ENCODE data around the gene ITGB1BP1.

The ITGB1BP1 gene

DNA sequence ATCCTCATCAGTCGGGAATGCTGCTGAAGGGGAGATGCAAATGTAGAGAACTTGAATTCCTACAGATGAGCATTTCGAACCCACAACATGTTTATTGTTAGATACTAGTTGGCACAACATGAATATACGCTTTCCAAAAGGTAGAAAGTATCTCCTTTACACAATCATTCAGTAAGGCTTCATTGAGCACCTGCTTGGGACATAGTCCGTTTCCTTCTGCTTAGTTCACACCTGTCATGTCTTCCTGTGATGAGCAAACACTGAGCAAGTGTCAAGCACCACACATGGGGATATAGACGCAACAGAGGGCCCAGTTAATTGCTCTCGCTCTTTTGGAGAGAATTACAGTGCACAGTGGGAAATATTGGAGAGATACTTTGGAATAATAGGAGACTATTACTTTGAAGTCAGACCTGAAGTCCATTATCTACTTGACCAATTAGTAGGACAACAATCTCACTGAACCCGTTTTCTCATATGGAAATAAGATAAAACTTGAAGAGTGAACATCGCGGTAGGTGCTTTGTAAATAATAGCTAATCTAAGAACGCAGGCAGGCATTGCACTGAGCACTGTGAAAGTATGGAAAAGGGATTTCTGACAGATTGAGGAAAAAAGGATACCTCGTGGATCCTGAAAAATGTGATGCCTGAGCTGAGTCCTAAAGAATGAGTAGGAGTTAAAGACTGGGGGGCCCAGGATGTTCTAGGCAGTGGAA is 1.3 kb upstream of the ITGB1BP1 start:
- no peak for DNase-seq (ENCODE audit: low read depth)

DNA sequence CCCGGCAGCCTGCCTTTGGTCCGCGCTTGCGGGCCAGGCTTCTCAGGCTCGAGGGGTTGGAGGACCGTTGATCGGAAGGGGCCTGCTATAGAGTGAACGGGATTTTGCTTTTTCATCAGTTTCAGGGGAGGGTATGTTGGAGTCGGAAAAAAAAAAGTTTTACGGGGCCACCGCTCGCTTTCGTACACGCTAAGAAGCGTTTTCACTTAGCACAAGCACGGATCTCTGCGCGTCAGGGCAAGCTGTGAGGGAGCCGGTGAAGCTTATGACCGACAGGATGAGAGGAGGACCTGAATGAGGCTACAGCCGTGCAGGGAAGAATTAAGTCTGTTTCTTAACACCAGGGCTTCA is 569 bp upstream of the ITGB1BP1 start:
- no peak for DNase-seq (ENCODE audit: low read depth)

DNA sequence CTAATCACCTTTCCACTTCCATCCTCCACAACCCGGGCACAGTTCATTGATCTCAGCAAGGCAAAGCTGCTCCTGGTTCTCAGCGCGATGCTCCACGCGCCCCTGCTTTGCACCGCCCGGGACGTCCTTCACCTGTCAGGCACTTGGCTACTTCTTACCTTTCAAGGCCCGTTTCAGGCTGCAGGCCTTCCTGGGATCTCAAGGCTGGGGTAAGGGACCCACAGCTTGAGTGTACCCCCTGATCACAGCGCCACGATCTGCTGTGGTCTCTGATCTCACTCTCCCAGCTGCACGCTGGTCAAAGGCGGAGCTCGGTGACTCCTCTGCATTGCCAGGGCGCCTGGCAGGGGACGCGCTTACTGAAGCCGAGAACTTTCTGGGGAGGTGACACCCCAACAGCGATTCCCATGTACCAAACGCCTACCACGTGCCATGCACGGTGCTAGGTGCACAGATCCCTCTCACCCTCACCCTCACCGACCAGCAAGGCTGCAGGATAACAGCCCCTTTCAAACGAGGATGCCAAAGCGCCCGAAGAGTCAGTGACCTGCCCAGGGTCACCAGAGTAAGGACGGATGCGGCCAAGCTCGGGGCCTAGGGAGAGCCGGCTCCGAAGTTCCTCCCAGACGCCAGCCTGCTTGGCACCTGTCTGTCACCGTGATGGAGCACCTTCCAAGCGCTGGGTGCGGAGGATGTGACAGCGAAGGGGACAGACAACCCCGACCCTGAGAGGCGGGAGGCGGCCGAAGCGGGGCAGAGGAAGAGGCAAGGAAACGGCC is 818 bp downstream of the ITGB1BP1 start:
- DNase-seq (ENCODE audit: low read depth) = peak; percentile 19

DNA sequence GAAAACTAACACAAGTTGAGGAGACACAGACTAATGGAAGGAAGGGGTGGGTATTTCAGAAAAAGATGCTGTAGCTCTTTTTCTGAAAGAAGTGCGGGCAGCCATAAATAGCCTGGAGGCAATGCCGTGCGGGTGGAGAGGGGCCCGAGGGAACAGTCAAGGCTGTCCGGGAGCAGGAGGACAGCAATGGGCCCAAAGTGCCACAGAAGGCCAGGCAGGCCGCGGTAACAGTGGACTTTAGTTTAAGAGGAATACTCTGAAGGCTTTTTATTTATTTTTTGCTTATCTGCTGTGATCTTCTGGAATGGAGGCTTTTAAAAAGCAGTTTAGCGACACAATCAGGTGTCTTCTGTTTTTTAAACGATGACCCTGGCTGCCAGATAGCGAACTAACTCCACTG is 2.8 kb downstream of the ITGB1BP1 start:
- DNase-seq (ENCODE audit: low read depth) = no peak

DNA sequence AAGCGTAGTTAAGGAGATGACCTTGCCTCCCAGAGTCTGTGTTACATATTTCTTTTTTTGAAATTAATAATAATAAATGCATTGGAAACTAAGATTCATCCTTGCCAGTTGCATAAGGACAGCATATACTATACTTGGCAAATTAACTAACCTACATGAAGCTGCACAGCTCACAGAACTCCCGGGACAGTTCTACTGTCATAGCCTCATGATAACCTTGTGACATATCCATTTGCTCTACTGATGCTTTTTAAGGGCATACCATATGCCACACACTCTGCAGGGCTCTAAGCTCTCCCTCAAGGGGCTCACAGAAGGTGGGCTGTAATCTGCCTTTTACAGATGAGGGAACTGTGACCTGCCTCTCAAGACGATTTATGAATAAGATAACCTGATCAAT is 3.8 kb downstream of the ITGB1BP1 start:
- DNase-seq (ENCODE audit: low read depth) = no peak

DNA sequence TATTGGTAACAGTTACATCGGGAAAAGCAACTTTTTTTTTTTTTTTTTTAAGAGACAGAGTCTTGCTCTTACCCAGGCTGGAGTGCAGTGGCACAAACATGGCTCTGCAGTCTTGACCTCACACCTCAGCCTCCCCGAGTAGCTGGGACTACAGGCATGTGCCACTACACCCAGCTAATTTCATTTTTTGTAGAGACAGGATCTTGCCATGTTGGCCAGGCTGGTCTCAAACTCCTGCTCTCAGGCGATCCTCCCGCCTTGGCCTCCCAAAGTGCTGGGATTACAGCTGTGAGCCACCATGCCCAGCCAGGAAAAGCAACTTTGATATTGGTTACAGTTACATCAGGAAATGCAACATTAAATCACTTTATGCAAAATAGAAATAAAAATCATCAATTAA is 4.6 kb downstream of the ITGB1BP1 start:
- DNase-seq (ENCODE audit: low read depth) = no peak

DNA sequence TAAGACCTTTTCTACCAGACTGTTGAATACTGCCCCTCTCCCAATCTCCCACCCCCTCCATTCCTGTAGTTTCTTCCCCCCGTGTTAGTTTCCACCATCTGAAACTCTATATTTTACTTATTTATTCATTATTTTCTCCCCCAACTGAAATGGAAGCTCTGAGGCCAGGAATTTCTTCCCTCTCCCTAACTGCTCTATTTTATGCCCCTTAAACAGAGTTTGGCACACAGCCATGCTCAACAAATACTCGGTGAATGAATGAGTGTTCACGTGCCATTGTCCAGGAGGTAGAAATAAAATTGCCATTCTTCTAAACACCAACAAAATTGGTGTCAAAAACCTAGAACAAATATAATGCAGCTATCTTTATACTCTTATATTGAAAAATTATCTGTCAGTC is 5.6 kb downstream of the ITGB1BP1 start:
- no peak for DNase-seq (ENCODE audit: low read depth)

DNA sequence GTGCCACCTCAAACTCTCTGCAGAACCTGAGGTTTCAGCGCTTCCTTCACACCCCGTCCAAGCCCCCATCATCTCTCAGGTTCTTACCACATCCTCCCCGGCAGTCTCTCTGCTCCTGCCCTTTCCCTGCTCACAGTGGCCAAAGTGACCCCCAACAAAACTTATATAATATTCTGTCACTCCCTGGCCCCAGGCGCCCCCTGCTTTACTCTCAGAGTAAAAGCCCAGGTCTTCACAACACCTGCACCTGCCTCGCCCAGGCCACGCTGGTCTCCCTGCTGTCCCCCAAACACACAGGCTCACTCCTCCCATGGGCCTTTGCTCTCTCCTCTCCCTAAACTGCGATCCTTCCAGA is 6.4 kb downstream of the ITGB1BP1 start:
- DNase-seq (ENCODE audit: low read depth) = no peak

DNA sequence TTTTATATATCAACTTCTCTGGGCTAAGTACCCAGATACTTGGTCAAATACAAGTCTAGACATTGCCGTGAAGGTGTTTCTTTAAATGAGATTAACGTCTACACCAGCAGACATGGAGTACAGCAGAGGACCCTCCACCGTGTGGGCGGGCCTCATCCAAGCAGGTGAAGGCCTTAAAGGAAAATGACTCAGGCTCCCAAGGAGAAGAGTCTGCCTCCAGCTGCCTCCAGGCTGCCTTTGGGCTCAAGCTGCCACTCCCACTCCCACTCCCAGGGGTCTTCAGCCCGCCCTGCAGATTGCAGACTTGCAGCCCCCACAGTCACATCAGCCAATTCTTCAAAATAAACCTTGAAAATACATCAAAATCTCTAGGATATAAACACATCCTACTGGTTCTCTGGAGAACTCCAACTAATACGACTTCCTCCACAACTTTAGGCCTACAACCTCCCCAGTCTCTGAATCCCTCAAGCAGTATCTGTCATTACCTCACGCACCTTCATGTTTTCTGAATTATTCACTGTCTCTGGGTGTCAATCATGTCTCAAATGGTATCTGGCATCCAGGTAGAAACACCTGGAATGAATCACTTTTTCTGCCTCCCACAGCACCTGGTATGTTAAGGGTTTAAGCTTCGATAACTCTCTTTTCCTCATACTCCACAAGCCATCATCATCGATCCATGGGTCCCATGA is 6.9 kb downstream of the ITGB1BP1 start:
- DNase-seq (ENCODE audit: low read depth) = no peak

DNA sequence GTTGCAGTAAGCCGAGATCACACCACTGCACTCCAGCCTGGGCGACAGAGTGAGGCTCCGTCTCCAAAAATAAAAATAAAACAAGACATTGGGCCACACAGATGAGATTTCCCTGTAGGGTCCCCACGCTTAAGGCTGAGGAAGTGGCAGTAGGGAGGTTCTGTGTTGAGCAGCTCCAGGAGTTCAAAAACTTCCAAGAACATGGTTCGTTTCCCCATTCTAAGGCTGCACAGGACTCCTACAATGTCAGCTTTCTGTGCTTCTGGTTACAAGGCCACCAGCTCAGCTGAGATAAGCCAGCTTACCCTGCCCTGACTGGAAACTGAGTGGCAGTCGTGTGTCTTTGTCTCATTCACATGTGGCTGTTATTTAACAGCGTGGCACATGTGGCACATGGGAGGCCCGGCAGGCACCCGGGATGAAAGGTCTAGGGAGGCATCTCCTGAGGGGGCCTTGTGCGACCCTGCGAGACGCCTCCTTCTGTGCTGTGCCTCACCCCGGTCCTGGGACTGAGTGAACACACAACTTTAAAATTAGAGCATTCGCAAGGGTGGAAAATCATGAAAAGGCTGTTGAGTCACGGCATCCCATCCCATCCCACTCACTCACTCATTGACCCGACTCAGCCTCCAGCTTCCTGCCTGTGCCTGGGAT is 7.7 kb downstream of the ITGB1BP1 start:
- DNase-seq (ENCODE audit: low read depth) = no peak

DNA sequence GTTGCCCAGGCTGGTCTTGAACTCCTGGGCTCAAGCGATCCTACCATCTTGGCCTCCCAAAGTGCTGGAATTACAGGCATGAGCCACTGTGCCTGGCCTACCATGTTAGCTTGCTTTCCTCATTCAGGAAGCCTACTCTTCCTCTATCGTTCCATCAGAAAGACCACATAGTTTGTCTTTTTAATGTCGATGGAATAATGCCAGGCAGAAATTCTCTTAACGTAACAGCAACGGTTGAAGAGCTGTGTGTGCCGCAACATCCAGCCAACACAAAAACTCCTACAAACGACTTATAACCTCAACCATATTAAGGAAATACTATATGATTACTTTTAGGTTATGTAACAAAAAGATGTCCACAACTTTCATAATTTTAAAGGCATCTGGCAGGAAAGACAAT is 10.5 kb downstream of the ITGB1BP1 start:
- no peak for DNase-seq (ENCODE audit: low read depth)

DNA sequence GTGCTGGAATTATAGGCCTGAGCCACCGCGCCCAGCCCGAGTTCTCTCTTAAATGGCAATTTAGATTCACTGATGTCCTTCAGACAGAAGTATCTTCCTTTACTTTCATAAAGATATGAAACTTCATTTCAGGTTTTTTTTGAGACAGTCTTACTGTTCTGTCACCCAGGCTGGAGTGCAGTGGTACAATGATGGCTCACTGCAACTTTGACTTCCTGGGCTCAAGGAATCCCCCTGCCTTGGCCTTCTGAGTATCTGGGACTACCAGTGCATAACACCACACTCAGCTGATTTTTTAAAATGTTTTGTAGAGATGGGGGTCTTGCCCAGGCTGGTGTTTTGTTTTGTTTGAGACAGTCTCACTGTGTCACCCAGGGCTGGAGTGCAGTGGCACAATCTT is 13.2 kb downstream of the ITGB1BP1 start:
- no peak for DNase-seq (ENCODE audit: low read depth)

DNA sequence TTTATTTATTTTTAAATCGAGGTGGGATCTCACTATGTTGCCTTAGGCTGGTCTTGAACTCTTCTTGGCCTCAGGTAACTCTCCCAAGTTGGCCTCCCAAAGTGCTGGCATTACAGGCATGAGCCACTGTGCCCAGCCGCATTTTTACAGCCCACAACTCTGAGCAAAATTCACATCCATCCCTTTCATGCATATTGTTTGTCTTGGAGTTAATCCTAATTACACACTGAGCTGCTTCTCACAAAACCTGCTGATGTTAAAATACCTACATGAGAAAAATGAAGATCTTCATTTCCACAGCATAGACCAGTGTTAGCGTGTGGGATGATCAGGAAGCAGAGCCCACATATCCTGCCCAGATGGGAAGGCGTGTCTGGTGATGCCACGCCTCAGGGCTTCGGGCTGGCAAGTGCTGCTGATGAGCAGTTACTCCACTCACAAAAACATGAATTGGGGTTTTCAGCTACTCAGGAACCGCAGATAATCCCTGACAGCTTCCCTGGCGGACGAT is 14.6 kb downstream of the ITGB1BP1 start:
- no peak for DNase-seq (ENCODE audit: low read depth)

DNA sequence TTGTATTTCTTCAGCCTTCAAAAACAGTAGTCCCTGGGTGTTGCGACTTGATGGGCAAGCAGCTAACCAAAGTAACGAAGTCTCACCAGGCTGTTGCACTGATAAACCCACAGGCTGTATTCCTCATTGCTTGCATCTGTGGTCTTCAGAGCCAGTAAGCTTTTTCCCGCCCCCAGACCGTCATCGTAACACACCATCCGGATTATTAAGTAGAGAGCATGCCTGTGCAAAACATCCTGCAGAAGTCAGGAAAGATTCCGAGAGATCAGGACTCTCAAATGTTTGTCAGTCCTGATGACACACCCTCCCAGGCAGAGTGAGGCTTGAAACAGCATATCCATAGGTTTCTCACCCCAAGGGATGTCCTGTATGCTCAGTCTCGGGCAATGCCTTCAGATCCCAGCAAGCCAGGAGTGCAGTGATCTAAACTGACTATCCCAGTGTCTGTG is 15.9 kb downstream of the ITGB1BP1 start:
- DNase-seq (ENCODE audit: low read depth) = no peak

DNA sequence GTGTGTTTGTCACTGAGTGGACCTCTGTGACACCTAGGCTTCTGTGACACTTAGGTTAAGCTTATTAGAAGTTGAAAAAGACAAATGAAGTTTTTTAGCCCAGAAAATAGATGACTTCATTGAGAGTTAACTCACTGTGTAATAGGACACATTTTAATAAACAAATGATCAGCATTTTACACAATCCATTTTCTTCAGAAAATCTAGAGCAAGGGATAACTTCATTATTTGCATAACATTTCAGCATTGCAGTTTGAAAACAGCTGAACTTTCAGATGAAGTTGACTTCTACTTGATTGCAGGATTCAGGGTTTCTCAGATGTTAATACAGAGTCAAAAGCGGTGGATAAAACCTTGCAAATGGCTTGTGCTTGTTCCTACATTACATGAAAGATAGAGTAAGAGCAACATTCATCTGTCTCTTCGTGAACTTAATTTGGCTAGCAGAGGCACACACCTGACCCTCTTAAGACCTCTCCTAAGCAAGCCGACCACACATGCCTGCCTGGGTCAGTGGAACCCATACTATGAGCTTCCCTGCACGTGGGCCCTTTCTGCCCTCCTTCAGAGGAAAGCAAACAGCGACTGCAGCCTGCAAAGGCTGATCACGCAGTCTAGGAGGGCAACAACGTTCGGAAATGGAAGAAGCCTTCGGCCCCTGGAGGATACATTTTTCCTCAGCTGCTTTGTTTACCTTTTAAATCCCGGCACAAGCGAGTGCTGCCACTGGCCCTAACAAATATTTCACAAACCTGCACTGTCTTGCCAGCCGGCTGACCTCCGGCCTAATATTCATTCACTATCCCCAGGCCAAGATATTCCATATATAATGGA is 16.6 kb downstream of the ITGB1BP1 start:
- DNase-seq (ENCODE audit: low read depth) = no peak

DNA sequence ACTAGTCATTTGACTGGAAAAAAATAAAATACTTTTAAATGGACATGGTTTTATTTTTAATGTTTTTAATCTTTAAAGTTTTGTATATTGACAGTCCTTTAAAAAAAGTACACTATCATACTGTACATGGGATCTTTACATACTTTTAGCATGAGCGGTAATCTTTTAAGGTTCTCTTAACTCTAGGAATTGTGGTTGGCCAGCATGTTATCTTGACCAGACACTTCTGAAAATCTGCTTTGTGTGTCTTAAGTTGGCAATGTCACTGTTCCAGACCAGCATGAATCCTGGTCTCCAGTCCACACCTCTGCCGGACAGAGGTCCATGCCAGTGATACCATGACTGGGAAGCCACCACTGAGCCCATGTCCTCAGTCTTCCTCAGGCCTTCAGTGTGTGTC is 17.7 kb downstream of the ITGB1BP1 start:
- DNase-seq (ENCODE audit: low read depth) = no peak

DNA sequence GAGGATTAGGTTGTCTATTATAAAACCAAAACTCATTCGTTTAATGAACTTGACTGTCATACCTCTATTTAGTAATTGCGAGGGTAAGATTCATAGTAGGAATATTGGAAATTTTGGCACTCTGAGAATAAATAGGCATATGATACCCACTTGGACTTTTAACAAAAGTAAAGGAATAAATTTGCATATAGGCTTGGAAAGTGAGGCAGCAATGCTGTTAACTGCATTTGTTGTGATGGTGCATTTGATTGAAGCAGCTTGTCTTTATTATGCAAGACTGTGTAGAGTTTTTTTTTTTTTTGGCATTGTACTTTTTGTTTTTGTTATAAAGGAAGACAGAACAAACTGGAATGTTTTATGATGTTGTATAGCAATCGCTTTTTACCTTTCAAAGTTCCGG is 18.9 kb downstream of the ITGB1BP1 start:
- DNase-seq (ENCODE audit: low read depth) = no peak

DNA sequence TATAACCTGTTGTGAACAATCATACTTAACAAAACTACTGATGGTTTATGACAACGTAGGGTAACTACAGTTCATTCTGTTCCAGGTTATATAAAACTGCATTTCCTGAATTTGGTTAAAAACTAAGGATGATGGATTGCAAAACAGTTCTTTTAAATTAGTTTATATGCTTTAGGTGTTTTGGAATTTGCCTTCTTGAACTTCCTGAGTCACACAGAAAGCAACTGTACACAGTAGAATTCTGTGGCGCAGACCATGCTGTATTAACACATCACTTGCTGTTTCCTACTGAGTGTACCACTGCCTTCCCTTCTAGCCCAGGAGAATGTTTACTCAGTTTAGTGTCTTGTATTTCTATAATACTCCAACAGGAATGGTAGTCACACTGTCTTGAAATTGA is 19.4 kb downstream of the ITGB1BP1 start:
- no peak for DNase-seq (ENCODE audit: low read depth)

DNA sequence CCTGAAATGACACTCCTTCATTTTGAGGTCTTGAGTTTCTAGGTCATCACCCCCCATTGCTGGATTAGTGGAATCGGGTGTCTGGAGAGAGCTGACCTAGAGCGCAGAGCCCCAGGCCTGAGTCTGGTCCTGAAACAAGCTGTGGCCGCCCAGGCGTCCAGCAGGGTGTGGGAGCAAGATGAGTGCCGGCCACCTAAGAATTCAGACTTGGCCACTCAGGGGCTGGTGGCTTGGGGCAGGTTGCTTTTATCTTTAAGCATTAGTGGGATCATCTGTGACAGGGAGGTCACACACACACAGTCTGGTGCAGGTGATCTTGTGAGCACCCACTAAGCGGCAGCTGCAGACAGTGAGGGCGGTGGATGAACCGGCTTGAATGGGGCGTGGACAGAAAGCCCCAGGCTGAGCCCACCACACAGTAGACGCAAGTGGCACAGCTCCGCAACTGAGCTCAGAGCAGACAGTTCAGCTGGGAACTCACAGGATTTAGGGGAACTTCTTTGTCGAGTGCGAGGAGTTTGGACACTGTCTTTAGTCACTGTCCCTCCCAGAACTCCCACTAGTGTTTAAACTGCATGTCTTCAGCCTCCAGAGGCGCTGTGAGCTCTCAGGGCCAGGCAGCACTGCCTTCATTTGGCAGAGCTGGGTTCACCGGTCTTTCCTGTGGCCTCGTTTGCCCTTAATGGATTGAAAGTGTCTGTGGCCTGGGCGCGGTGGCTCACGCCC is 21.5 kb downstream of the ITGB1BP1 start:
- no peak for DNase-seq (ENCODE audit: low read depth)

DNA sequence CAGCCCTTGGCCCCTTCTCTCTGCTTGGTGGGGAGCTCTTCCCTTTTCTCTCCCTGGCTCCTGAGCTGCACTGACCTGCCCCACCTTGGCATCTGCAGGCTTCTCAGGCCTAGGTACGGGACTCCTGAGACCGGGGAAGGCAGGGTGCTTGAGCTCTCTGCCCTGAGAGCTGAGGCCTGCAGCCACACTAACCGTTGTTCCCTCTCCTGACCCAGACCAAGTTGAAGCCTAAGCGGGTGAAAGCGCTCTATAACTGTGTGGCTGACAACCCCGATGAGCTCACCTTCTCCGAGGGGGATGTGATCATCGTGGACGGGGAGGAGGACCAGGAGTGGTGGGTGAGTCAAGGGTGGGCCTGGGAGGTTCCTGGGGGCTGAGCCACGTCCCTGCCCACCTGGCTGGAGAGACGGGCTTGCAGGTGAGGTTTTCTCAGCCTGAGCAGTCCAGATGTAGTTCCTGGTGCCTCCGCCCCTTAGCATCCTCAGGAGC is 22.2 kb downstream of the ITGB1BP1 start:
- DNase-seq (ENCODE audit: low read depth) = no peak

Measured in stimulated activated CD8-positive, alpha-beta memory T cell treated with anti-CD3 and anti-CD28 coated beads, Interleukin-15, amount 100 ng/mL, for 24 hours (primary cell).